Measurements from ENCODE around the gene RAPGEF4.
A peak's percentile ranks its signal among the peaks of the same experiment; 100 is the strongest.

RAPGEF4 gene

DNA sequence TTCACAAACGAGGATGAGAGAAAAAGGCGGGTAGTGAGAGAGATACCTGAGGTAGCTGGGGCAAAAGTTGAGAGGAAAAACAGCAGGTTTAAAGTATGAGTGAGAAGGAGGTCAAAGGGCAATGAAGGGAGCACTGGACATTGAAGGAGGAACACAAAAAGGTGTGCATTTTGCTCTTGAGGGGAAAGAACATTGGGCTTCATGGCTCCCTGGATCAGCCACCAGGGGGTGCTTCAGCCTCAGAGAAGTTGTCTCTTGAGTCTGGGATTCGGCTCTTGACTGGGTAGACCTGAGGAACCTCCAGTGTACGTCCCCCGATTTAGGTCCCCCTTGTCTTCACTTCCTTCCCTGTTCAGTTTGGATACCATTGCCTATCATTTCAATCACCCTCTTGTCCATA lies 128.5 kb downstream of the RAPGEF4 start:
- DNase-seq = peak; percentile 44

DNA sequence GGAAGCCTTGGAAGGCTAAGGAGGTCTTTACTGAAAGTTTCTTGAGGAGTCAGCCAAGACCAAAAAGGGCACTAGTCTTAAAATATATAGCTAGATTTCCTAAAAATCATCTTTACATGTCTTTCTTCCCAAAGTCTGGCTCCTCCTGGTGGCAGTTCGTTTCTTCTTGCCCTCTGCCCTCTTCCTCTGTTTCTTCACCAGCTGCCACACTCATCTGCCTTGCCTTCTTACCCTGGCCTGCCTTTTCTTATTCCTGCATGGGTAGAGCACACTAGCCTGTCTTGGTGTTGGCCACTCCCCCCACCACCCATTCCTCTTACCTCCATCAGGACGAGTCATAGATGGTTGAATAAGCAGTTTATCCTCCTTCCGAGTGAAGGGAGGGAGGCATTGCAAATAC lies 129.8 kb downstream of the RAPGEF4 start:
- DNase-seq = no peak

DNA sequence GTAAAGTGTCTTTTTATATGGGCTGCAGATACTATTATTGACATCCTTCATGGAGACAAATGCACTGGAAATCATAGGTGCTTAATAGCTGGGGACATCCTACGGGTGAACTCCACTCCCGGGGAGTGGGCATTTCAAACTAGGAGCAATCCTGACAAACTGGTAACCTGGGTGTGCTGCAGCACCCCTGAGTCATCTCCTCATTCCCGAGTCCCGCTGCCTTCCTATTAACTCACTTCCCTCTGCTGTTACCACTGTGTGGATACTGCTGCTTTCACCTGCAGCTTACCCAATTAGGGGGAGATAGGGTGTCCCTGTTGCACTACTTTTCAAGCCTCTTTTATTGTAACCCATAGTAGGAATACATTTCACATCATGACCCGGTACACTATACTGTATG lies 134.2 kb downstream of the RAPGEF4 start:
- DNase-seq = no peak

DNA sequence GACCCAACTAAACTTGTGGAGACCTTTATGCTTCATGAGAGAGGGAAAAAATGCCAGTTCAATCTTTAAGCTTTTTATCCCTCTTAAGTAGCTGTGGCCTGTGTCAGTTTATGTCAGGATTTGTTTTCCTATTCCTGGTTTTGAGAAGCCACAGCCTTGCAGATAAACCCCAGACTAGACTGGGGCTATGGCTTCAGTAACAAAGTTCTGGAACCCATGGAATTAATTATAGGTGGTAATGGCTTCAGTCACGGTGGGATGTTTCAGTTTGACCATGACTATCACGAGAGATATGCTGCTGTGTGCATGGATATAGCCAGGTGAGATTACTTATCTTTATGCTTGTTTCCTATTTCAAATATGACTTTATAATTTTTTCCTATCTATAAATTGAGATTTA lies 134.8 kb downstream of the RAPGEF4 start:
- no peak for DNase-seq

DNA sequence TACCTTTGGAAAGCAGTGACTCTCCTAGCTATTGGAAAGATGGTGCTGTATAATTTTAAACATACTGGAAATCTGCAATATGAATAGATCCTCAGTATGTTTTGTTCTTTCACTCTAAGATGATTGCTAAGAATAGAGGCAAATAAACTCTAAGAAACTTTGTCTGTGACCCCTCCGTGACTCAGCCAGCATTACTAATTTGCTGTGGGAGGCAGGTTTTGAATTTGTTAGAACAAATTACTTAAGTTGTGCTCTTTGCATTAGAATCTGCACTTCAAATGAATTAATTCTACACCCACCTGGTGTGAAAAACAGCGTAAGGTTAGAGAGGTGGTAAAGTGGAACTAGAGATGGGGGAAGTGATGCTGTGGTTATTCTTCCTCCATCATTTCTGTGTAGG lies 142.2 kb downstream of the RAPGEF4 start:
- no peak for DNase-seq

DNA sequence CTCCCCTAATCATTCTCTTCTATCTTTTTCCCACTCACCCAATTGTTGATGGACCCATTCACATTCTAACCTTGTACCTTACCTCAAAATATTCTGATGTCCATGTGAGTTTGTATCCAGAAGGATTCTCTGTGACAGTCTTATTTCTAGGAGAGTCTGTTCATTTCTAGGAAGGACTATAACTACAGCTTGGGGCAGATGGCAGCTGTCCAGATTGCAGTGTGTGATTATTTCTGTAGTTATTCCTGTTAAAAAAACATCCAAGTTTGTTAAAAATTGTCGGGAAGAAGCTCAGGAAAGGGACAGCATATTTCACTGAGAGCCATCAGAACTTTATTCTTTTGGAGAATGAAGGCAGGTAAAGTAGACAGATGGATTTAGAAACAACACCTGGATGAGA lies 142.6 kb downstream of the RAPGEF4 start:
- DNase-seq = no peak

DNA sequence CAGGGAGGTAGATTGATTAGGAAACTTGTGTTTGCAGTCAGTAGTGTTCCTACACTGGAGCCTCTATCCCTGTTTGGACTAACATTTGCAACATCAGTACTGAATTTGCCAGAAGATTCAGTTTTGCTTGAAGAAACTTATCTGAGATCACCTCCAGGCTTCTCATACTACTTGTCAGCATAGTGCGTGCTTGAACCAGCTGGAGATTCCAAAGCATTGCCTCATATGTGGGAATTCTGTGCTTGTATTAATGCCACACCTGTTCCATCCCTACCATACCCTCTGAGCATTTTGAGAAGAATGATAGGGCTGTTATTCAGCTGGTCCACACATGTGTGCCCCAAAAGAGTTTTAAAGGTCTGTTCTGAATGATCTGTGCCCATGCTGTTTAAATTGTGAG lies 148.7 kb downstream of the RAPGEF4 start:
- no peak for DNase-seq

DNA sequence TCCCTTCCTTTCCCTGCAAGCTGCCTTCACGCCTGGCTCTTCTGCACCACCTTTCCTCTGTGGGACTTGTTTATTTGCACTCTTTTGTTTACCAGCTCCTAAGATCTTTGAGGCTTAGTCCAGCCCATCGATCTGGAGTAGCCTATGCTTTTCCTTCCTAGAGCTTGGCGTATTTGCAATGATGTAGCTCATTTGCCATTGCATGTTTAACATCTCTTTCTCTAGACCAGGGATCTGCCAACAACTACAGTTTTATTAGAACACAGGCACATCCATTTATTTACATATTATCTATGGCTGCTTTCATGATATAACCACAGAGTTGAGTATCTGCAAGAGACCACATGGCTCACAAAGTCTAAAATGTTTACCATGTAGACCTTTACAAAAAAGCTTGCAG lies 150.4 kb downstream of the RAPGEF4 start:
- no peak for DNase-seq

DNA sequence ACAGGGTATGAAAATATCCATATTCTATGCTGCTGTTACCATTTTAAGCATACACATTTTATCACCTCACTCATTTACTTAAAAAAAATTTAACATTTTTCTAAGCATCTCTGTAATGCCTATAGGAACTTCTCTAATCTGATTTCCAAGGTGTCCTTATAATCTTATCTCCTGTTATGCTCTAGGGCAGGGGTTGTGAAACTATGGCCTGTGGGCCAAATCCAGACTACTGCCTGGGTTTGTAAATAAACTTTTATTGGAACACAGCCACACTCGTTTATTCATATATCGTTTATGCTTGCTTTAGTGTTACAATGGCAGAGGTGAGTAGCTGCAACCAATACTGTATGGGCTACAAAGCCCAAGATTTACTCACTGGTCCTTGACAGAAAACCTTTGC lies 151.6 kb downstream of the RAPGEF4 start:
- no peak for DNase-seq

DNA sequence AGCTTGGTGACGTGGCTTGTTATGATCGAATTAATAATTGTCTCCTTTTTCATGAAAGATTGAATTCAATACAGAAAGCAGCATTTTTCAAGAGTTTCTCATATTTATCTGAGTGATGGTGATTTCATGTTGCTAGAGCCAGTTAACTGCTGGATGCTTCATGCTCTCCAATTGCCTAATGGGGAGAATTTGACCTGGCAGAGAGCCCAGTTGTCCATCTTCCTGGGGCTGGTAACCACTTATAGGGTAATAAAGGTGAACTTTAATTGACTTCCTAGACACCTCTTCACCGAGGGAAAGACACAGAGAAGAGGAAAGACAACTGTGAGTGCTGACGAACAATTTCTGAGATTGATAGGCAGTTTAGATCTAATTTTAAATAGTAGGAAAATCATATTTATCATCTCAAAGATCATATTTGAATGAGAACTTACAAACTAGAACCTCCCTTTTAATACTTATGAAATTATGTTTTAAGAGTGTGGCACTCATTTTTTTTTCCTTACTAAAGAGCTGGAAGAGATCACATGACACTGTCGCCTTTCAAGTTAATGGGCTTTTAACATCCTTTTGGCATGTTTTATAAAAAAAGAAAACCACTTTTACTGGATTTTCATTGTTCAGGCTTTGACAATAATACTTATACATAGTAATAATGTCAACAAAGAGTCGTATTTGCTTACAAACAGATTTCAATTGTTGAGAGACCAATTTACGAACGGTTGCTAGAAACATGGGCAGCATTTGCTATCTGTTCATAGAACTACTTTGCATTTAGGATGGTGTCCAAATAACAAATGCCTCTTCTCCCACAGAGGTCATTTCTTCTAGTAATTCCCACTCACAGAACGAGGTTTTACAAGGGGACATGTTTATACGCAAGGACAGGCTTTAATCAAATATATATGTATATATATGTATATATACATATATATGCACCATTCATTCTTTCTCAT lies 153.3 kb downstream of the RAPGEF4 start:
- DNase-seq = no peak

DNA sequence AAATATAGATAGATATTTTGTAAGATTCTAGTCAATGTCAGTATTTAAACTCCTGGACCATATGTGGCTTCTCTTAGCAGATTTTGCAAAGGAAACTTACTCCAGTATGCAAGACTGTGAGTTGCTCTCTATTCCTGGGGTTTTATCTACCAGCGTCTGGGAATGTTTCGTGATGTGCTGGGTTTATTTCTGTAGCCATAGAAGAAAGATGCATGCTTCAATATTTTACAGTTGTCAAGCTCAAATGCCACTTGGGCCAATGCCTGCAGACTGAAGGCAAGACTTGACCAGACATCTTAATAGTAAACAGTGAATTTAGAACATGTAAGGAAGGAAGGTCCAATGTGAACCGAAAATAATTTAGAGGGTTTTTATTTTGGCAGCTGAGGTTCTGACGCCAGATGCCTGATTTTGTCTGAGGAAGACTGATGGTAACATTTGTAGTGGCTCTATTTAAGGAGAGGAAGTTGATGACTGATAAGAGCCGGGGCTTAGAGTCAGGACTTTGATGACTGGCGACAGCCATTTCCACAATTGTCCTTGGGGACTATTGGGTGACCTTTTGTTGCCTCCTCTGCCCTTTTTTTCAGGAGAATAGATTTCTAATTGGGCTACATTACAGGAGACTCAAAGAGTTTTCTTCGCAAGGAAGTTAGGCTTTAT lies 154.3 kb downstream of the RAPGEF4 start:
- DNase-seq = no peak

DNA sequence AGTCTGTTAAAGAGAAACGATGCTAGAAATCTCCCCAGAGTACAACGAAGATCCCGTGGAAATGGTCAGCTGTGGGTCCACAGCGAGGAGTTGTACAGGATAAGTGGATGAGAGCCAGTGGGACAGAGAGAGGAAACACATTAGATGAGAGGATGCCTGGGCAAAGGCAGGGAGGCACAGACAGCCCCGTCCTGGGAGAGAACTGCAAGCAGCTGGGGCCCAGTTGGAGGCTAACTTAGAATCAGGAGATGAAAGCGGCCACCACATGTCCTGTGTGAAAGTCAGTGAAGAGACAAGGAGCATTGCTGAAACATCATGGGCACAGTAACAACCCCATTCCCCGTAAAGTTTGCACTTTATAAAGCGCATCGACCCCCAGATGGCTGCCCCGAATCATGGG lies 157.5 kb downstream of the RAPGEF4 start:
- DNase-seq = no peak

DNA sequence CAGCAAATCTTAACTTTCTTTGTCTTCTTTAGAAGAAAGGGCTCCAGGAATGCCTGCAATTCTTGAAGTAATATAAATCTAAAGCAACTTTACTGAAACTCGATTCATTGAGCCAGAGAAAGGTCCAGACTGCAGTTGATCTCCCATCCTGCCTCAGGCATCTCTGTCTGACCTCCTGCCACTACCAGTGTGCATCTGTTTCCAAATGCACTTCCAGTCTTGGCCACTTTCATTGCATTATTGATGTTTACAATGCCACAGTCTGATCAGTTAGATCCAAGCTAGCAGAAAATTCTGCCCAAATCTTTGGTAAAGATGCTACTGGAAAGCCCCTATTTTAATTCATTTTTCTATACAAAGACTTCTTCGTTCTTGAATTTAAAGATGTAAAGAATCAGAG lies 158.0 kb downstream of the RAPGEF4 start:
- no peak for DNase-seq

DNA sequence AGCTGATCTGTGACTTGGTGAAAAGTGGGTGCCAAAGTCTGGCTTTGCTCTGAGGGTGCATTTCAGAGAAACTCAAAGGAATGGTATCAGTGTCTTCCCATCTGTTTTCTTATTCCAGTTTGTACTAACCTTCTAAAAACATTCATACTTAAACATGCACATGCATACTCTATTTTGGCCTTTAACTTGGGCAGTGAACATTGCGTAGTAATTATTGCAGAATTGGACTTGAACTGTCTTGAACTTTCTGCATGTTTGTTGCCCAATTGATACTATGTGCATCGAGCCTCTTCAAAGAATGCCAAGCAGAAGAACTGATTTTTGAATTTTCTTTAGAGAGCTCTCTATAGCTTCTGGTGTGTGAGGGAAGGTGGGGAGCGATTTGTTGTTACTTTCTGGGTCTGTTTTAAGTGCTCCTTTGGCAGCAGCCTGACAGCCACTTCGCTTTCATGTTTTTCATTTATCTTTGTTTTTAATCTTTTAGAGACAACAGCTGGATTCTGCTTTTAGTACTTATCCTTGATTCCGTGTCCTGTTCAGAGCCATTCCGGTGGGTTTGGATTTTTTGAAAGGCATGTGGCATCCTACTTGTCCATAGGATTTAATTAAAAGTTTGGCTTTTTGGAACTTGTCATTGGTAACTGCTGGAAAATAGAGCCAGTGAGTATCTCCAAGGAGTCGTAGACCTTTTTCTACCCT lies 159.2 kb downstream of the RAPGEF4 start:
- no peak for DNase-seq

DNA sequence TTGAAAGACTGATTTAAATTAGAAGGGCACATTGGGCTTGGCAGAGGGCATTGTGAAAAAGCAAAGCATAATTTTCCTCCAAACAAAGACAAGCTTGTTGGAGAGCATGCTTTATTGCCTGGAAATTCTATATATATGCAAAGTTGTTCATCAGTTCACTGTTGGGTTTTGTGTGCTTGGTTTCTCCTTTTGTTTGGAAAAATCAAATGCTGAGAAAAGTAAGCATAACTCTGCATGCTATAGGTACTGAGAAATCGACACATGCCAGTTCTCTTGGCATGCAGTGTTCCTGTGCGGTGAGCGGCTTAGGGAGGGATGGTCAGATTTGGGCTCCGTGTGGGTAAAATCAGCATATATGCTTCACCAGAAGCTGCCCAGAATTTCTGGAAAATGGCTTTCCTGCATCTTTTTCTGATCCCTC lies 161.0 kb downstream of the RAPGEF4 start:
- DNase-seq = no peak

DNA sequence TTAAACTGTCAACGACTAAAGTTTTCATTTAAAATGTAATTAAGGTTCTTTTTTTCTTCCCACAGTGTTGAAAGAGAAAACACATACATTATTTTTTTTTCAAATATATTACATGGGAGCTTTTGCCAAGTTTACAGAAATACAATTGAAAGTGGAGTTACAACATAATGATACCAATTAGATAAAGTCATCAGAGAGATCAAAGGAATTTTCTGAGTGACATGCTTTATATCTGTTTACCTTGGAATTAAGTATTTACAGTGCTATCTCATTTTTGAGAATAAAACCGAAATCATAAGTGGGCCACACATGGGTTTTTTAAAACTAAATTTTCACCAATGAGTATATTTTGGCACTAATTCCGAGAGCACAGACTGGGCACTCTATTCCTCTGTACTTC lies 165.2 kb downstream of the RAPGEF4 start:
- no peak for DNase-seq

DNA sequence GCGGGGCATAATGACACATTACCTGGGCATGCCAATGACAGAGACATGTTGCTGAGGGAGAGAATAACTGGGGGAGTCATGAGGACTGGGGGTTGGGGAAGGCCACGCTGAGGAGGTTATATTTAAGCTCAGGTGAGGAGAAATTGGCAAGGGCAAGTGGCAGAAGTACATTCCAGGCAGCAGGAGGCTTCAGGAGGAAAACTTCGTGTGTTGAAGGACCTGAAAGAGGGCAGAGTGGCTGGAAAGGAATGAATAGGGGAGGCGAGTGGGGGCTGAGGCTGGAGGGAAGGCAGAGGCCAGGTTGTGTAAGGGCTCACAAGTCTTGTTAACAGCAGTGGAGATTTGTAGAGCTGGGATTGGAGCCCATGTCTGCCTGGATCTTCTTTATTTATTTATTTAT lies 166.3 kb downstream of the RAPGEF4 start:
- no peak for DNase-seq

DNA sequence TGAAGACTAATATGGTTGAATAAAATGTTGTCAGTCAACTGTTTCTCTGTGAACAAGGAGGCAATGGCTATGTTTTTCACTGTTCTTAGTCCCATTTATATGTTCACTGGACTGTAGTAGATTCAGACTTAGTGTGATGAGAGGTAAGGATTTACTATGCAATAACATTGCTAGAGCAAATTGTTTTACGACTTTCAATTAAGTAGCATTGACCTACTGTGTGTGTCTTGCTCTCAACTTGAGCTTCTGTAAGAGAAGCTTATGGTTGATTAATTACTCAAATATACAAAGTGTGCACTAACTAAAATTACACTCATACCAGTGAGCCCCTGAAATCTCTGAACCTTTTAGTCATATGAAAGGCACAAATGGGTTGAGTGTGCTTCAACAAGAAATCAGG lies 168.6 kb downstream of the RAPGEF4 start:
- no peak for DNase-seq

DNA sequence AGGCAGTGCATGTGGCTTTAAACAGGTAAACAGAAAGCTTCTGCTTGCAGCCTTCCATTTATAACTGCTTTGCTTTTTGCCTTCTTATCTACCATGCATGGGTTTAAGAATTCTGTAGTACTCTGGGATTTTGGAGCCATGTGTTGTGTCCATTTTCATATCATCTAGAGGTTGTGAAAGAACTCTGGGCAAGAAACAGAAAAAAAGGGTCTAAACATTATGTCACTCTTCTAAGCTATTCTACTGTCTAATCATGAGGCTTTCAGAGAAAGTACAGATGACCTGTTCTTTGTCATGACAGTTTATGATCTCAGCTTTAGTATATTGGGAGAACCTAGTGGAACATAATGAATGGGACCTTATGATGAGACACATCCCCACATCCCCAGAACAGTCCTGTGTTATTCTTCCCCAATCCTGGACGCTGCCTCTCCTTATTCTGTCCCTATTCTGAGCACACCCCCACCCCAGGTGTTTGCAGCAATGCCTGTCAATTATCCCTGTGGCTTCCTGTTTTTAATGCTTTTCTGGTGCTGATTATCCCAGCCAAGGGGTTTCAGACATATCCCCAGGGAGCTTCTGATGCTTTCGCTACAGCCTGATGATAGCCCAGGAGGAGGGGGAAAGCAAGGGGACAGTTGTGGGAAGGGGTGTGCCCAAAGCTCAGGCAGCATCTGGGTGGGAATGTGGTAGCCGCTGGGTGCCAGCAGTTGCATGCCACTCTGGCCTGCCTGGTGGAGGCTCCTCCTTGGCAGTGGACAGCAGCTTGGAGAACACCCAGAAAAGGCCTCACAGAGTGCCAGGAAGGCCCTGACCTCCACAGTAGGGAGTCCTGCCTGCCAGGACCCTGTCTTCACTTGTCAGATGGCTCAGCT lies 170.5 kb downstream of the RAPGEF4 start:
- no peak for DNase-seq

DNA sequence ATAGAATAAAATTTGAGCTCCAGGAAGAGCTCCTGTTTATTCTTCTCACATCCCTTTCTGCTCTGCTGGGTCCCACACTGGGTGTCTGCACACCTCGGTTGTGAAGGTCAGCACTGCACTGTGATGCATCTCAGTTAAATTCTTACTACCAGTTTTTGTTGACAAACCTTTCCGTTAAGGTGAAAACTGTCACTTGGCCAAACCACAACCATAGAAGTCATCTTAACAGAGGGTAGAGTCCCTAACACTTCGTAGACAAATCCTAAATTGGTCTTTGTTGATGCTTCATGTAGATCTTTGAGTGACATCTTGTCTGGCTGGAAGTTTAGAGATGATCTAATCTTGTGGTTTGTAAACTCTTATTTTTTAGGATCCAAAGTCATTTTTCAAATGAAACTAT lies 172.6 kb downstream of the RAPGEF4 start:
- DNase-seq = no peak

DNA sequence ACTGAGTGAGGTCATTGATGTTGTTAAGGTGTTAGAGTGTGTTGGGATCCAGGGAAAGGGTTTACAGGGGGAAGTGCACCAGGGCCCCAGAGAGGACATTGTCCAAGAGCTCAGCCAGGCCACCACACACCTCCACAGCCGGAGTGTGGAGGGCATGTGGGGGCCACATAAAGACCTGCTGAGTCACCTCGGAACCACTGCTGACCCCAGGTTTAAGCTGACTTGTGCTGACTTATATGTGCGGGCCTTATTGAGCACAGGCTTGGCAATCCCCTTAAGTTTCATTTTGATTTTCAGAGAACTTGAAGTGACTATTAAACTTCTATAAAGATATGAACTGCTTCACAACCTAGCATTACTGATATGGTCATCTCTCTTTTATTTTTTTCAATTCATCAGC lies 173.8 kb downstream of the RAPGEF4 start:
- no peak for DNase-seq

DNA sequence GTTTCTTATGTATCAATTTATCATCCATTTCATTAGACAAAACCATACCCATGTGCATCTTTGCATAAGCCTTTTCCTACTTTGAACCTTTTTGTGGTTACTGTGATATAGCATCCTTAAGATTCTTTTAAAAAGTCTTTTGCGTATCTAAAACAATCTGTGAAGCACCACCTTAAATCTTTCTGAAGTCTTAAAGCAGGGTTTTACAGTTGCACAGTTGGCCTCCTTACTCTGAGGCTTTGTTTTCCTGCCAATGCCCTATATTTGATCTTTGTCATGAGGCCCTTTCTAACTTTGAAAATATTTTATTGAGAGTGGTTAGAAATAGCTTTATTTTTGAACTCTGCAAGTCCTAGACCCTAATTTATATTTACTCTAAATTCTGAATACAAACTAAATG lies 176.6 kb downstream of the RAPGEF4 start:
- DNase-seq = no peak
